HCT116 (cell line): ENCODE results near the gene HS3ST2.

Source experiments
- CBX3 ChIP-seq: IDR thresholded peaks from 2 replicates; pipeline ENCODE4 v1.6.1; 2012; ENCODE audit warnings: low read depth
- CEBPB ChIP-seq: IDR thresholded peaks from 2 replicates; pipeline ENCODE4 v1.6.1; 2012; ENCODE audit warnings: low read depth
- EZH2 ChIP-seq: fragments of 200-600 bp; sonication (generic); IDR thresholded peaks from 2 replicates; pipeline ENCODE4 v1.6.1; 2017; ENCODE audit warnings: antibody characterized with exemption, mixed run types
- EZH2phosphoT487 ChIP-seq: fragments of 200-600 bp; IDR thresholded peaks from 2 replicates; pipeline ENCODE4 v1.6.1; 2018; ENCODE audit warnings: antibody characterized with exemption, borderline replicate concordance
- JUND ChIP-seq: IDR thresholded peaks from 2 replicates; pipeline ENCODE4 v1.6.1; 2012
- POLR2A ChIP-seq: IDR thresholded peaks from 2 replicates; pipeline ENCODE4 v1.7.0; 2011; ENCODE audit warnings: borderline replicate concordance; ENCODE audit not compliant: insufficient read depth, insufficient read length; ENCODE audit errors: extremely low read depth
- POLR2AphosphoS5 ChIP-seq: IDR thresholded peaks from 2 replicates; pipeline ENCODE4 v1.6.1; 2011; ENCODE audit warnings: mild to moderate bottlenecking, low read depth, low read length, moderate library complexity
- RAD21 ChIP-seq: IDR thresholded peaks from 2 replicates; pipeline ENCODE4 v1.6.1; 2012; ENCODE audit warnings: low read depth, mild to moderate bottlenecking
- SIN3A ChIP-seq: IDR thresholded peaks from 2 replicates; pipeline ENCODE4 v1.6.1; 2012; ENCODE audit warnings: low read depth
- SP1 ChIP-seq: IDR thresholded peaks from 2 replicates; pipeline ENCODE4 v1.6.1; 2012; ENCODE audit warnings: low read depth
- SRF ChIP-seq: IDR thresholded peaks from 2 replicates; pipeline ENCODE4 v1.6.1; 2012; ENCODE audit warnings: low read depth
- ZNF274 ChIP-seq: fragments of 200-500 bp; sonication (Bioruptor generic); IDR thresholded peaks from 2 replicates; pipeline ENCODE4 v1.6.1; 2014; ENCODE audit warnings: mild to moderate bottlenecking, low read depth, low read length, inconsistent platforms
- TF ChIP-seq, protein P1 (sequence below), 3 experiments: fragments of 200-600 bp in 1 of 3; sonication (generic) in 1 of 3; IDR thresholded peaks in 2 of 3; conservative IDR thresholded peaks in 1 of 3; 2 replicates each; pipeline ENCODE4 v1.5.1; 2012 to 2017; ENCODE audit warnings: low read depth in 2 of 3, low read length in 2 of 3, antibody characterized with exemption in 1 of 3, borderline replicate concordance in 1 of 3, control low read depth in 1 of 3, mild to moderate bottlenecking in 1 of 3, mixed read lengths in 1 of 3, mixed run types in 1 of 3, moderate library complexity in 1 of 3; ENCODE audit not compliant: insufficient read depth in 1 of 3
- TF ChIP-seq, protein P2 (sequence below): IDR thresholded peaks from 2 replicates; pipeline ENCODE4 v1.6.1; 2012; ENCODE audit warnings: low read depth

DNA sequence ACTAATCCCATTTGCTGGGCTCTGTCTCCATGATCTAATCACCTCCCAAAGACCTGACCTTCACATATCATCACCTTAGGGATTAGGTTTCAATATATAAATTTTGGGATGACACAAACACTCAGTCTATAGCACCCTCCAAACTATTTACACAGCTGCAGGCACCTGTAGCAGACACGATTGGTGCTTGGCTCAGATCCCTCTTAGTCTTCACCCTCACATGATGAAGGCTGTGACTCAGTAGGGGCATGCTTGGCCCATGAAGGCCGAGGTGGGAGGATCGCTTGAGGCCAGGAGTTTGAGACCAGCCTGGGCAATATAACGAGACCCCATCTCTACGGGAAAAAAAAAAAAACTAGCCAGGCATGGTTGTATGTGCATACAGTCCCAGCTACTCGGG, 73.5 kb downstream of the HS3ST2 start:
- TF ChIP-seq CBX3 (no peak), SIN3A (no peak), POLR2A (no peak), EZH2 (no peak), SP1 (no peak), EZH2phosphoT487 (no peak), RAD21 (no peak), POLR2AphosphoS5 (no peak), CEBPB (no peak), JUND (no peak), SRF (no peak), ZNF274 (no peak)
- TF ChIP-seq, protein P1, sequence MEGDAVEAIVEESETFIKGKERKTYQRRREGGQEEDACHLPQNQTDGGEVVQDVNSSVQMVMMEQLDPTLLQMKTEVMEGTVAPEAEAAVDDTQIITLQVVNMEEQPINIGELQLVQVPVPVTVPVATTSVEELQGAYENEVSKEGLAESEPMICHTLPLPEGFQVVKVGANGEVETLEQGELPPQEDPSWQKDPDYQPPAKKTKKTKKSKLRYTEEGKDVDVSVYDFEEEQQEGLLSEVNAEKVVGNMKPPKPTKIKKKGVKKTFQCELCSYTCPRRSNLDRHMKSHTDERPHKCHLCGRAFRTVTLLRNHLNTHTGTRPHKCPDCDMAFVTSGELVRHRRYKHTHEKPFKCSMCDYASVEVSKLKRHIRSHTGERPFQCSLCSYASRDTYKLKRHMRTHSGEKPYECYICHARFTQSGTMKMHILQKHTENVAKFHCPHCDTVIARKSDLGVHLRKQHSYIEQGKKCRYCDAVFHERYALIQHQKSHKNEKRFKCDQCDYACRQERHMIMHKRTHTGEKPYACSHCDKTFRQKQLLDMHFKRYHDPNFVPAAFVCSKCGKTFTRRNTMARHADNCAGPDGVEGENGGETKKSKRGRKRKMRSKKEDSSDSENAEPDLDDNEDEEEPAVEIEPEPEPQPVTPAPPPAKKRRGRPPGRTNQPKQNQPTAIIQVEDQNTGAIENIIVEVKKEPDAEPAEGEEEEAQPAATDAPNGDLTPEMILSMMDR (IDR thresholded peaks at IDR 0.05 in 2 of 3, conservative IDR thresholded peaks at IDR 0.05 in 1 of 3; ENCODE audit: borderline replicate concordance in 1 of 3, insufficient read depth in 1 of 3, low read depth in 2 of 3, low read length in 2 of 3), result no peak
- TF ChIP-seq, protein P2, sequence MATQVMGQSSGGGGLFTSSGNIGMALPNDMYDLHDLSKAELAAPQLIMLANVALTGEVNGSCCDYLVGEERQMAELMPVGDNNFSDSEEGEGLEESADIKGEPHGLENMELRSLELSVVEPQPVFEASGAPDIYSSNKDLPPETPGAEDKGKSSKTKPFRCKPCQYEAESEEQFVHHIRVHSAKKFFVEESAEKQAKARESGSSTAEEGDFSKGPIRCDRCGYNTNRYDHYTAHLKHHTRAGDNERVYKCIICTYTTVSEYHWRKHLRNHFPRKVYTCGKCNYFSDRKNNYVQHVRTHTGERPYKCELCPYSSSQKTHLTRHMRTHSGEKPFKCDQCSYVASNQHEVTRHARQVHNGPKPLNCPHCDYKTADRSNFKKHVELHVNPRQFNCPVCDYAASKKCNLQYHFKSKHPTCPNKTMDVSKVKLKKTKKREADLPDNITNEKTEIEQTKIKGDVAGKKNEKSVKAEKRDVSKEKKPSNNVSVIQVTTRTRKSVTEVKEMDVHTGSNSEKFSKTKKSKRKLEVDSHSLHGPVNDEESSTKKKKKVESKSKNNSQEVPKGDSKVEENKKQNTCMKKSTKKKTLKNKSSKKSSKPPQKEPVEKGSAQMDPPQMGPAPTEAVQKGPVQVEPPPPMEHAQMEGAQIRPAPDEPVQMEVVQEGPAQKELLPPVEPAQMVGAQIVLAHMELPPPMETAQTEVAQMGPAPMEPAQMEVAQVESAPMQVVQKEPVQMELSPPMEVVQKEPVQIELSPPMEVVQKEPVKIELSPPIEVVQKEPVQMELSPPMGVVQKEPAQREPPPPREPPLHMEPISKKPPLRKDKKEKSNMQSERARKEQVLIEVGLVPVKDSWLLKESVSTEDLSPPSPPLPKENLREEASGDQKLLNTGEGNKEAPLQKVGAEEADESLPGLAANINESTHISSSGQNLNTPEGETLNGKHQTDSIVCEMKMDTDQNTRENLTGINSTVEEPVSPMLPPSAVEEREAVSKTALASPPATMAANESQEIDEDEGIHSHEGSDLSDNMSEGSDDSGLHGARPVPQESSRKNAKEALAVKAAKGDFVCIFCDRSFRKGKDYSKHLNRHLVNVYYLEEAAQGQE, result no peak
